SU-DHL-6 (cell line): ENCODE data around the gene SPTLC1.
"Not testable (repeated sequence)": the region's sequence is repeated elsewhere in the genome, so short reads cannot be mapped to it uniquely, and the experiment has no call there.

Experiments
- EZH2phosphoT487 ChIP-seq: fragments of 200-600 bp; sonication (generic), shearing (Covaris generic); conservative IDR thresholded peaks from 2 replicates; pipeline ENCODE4 v1.6.1; 2018; ENCODE audit warnings: mild to moderate bottlenecking, antibody characterized with exemption, low read length, moderate library complexity, mixed read lengths
- TF ChIP-seq, protein P1 (sequence below): fragments of 200-600 bp; sonication (generic); IDR thresholded peaks from one replicate; pipeline ENCODE4 v1.5.1; 2017; ENCODE audit warnings: antibody characterized with exemption, mild to moderate bottlenecking, low read length, moderate library complexity; ENCODE audit not compliant: insufficient read depth, poor library complexity, severe bottlenecking

DNA sequence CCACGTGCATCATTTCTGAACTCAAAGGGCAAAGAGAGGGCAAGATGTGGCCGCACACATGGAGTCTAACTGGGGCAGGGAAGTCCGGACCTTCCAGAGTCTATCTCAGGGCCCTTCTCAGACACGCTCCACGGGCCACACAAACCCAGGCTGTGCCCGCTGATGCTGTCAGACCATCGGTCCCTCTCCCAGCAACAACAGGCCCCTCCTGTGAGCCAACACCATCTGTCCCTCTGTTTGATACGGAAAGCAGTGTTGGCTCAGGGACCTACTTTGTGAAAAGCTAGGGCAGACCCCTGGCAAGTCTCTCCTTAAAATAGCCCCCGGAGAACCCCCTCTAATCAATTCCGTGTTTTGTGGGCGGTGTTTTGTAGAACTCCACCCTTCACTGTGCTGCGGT, 40.5 kb upstream of the SPTLC1 start:
- TF ChIP-seq, protein P1, sequence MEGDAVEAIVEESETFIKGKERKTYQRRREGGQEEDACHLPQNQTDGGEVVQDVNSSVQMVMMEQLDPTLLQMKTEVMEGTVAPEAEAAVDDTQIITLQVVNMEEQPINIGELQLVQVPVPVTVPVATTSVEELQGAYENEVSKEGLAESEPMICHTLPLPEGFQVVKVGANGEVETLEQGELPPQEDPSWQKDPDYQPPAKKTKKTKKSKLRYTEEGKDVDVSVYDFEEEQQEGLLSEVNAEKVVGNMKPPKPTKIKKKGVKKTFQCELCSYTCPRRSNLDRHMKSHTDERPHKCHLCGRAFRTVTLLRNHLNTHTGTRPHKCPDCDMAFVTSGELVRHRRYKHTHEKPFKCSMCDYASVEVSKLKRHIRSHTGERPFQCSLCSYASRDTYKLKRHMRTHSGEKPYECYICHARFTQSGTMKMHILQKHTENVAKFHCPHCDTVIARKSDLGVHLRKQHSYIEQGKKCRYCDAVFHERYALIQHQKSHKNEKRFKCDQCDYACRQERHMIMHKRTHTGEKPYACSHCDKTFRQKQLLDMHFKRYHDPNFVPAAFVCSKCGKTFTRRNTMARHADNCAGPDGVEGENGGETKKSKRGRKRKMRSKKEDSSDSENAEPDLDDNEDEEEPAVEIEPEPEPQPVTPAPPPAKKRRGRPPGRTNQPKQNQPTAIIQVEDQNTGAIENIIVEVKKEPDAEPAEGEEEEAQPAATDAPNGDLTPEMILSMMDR = not testable (repeated sequence)
- TF ChIP-seq EZH2phosphoT487 = not testable (repeated sequence)
